Adipocyte (in vitro differentiated cells): Measurements from ENCODE around the gene ARHGAP26.

Source experiments
- DNase-seq: peaks from one replicate; pipeline ENCODE4 v3.0.0-alpha.2; 2015; ENCODE audit warnings: low read depth
- H3K27me3 ChIP-seq: replicated peaks from 2 replicates; pipeline ENCODE4 v1.7.0; 2013; ENCODE audit warnings: mild to moderate bottlenecking, low read length, moderate library complexity; ENCODE audit not compliant: control insufficient read depth, insufficient read depth
- H3K36me3 ChIP-seq: 2 replicates; pipeline ENCODE4 v1.7.0; 2013; ENCODE audit warnings: low read length, mild to moderate bottlenecking, moderate library complexity; ENCODE audit not compliant: control insufficient read depth, insufficient read depth, severe bottlenecking
- H3K4me1 ChIP-seq: 2 replicates; pipeline ENCODE4 v1.7.0; 2013; ENCODE audit warnings: mild to moderate bottlenecking, low read length, moderate library complexity; ENCODE audit not compliant: control insufficient read depth, insufficient read depth
- H3K4me3 ChIP-seq: 2 replicates; pipeline ENCODE4 v1.7.0; 2013; ENCODE audit warnings: mild to moderate bottlenecking, low read length, moderate library complexity
- H3K9ac ChIP-seq: 2 replicates; pipeline ENCODE4 v1.7.0; 2013; ENCODE audit warnings: mild to moderate bottlenecking, low read length, moderate library complexity
- H3K9me3 ChIP-seq: 2 replicates; pipeline ENCODE4 v1.7.0; 2013; ENCODE audit warnings: mild to moderate bottlenecking, low read length, moderate library complexity; ENCODE audit not compliant: control insufficient read depth

Gene ARHGAP26

DNA sequence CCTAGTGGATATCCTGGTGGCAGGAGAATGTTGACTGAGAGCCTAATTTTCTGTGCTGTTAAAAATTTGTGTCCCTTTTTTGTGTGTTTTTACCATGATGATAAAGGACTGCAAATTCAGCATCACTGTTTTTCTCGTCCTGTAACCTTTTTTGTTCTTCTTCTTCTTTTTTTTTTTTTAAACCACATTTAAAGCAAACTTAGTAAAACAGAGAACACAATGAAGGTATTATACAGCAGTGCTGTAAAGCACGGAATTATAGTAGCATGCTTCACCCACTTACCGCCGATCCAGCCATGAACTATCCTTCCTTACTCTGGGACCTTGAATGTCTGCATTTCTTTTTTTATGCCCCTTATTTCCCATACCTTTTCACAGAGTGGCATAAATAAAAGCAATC lies 280.0 kb downstream of the ARHGAP26 start:
- Histone ChIP-seq H3K4me1 (peaks cover 30% of the 10 kb centered on the region), H3K27me3 (no peaks in the 10 kb centered on the region), H3K9ac (no peak overlapping the region), H3K36me3 (no peaks in the 10 kb centered on the region), H3K4me3 (no peak overlapping the region), H3K9me3 (no peaks in the 10 kb centered on the region)
- DNase-seq, result no peak

DNA sequence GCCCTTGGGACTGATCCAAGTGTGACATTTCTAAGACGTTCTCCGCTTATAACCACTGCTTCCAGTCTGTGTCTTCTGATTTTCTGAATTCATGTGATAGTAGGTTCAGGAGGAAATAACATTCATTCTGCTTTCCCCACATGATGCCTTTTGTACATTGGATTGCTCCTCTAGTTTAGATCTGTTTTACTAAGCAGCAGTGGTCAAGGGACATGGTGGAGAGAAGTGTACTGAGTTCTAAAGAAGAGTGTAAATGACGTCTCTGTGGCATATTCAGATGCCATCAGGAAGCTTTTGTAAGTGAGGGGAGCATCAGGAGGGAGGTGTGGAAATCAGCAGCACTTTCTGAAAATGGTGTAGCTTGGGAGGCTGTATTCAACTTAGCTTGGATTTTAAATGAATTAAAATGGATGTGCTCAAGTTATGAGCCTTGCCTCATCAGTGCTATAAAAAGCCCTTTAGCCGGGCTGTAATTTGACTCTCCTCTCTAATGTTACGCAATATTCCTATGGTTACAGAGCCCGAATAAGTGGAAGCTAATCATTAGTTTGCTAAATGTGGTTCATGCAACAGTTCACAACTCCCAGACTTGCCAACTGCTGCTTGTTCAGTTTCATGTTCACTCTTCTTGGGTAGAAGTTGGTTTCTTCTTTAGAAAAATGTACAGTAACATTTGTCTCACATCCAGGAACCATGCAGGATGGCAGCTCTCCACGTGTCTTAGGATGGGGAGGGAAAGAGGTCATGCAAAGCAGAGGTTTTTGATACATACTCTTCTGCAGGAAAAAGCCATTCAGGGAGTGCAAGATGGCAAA lies 281.3 kb downstream of the ARHGAP26 start:
- peak; percentile 96 for DNase-seq
- Histone ChIP-seq H3K36me3 (no peaks in the 10 kb centered on the region), H3K4me1 (peaks cover 36% of the 10 kb centered on the region), H3K9me3 (no peaks in the 10 kb centered on the region), H3K27me3 (no peaks in the 10 kb centered on the region), H3K4me3 (peak overlapping the region; percentile 66), H3K9ac (peak overlapping the region; percentile 66)

DNA sequence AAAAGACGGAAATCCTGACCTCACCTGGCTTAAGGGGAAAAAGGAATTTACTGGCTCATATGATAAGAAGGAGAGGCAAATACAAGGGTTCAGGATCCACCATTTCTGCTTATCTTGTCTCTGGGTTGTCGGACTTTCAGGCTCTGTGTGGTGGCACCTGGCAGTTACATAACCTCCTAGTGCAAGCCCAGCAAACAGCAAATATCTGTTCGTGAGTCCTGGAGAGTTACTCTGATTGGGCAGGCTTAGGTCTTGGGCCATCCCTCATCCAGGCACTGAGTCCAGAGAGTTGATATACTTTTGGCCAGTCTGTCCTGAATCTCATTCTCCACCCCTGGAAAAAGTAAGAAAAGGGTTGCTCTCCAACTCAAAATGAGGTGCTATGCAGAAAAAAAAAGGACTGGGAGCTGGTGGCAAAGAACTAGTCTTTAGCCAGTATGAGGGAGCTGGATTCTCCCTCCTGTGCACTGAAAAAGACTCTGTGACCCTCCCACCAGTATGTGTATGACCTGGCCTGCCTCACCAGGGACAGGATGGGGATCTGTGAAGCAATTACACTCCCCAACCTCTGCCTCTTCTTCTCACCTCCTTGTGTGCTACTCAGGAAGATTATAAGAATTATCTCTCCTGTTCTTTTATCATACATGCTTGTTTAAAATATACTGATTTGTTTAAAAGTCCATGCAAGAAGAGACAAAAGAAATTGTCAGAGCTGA lies 282.9 kb downstream of the ARHGAP26 start:
- no peaks in the 10 kb centered on the region for H3K9me3 ChIP-seq
- no peaks in the 10 kb centered on the region for H3K27me3 ChIP-seq
- no peaks in the 10 kb centered on the region for H3K36me3 ChIP-seq

DNA sequence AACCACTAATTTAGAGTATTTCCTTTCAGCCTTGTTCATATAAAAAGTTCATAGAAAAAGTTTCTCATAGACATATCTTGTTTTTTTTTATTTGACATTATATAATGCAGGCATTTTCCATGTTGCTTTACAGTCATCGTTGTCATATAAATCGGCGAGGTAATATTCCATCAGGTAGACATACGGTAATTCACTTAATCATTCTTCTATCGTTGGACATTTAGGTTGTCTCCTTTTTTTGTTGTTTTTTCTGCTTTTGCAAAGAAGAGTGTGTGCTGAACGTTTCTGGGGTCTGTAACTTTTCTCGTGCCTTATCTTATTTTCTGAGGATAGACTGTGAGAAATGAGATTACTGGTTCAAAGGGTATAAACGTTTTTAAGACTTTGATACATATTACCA lies 283.6 kb downstream of the ARHGAP26 start:
- DNase-seq, result no peak
- no peak overlapping the region for H3K4me3 ChIP-seq
- no peaks in the 10 kb centered on the region for H3K9me3 ChIP-seq
- H3K9ac ChIP-seq, result no peak overlapping the region
- peaks cover 3% of the 10 kb centered on the region for H3K36me3 ChIP-seq
- H3K4me1 ChIP-seq, result peaks cover 57% of the 10 kb centered on the region
- no peaks in the 10 kb centered on the region for H3K27me3 ChIP-seq

More for the DNA sequence above, 282.9 kb downstream of the ARHGAP26 start:
- no peak for DNase-seq
- Histone ChIP-seq H3K4me3 (no peak overlapping the region), H3K9ac (no peak overlapping the region), H3K4me1 (peaks cover 53% of the 10 kb centered on the region)

DNA sequence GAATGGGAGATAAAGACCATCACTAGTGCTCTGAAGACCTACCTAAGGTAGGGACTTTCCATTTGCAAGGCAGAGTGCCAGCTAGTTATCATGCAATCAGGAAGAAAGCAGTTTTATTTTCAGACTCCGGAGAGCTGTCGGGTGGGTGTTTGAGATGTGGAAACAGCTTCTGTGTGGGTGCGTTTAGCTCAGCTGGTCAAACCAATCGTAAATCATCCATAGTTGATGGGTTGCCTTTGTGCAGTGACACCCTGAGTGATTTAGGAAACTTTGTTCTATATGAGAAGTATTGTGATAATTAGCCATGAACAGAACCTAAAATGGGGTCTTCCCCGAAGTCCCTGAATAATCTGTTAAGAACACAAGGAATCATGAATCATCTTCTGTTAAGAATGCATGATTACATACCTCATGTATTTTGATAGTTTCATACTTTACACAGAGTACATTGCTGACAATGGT lies 284.3 kb downstream of the ARHGAP26 start:
- no peak for DNase-seq
- Histone ChIP-seq H3K4me1 (peaks cover 57% of the 10 kb centered on the region), H3K9ac (no peak overlapping the region), H3K4me3 (peak overlapping the region; percentile 9), H3K9me3 (no peaks in the 10 kb centered on the region), H3K27me3 (no peaks in the 10 kb centered on the region), H3K36me3 (peaks cover 3% of the 10 kb centered on the region)

DNA sequence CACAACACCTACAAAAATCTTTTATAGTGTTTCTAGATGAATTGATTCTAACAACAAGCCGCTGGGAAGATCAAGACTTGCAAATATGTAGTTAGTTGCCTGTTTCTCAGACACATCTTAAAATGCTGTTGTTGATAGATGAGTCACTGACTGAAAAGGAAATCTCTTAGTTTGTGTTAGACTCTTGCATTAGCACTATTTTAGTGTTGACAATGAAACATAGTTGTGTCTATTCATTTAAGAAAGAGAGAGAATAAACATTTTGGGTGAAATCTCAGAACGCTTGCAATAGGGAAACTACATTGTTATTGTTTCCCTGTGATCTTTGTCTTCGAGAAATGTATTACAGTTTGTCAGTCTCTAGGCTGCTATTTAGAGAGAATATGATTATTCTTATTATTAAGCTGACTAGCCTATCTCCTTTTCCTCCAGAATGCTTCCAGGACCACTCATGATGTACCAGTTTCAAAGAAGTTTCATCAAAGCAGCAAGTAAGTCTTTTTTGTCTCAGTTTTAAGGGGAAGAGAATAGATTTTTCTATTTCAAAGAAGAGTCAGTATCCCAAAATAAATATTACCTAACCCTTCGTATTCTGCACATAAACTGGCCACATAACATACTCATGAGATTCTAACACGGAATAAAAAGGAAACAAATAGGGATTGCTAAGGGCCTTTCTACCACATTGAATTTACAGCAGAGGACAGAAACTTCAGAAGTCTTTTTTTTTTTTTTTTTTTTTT lies 285.6 kb downstream of the ARHGAP26 start:
- no peaks in the 10 kb centered on the region for H3K9me3 ChIP-seq
- H3K9ac ChIP-seq, result no peak overlapping the region
- no peak overlapping the region for H3K4me3 ChIP-seq
- DNase-seq, result peak; percentile 41
- H3K27me3 ChIP-seq, result no peaks in the 10 kb centered on the region
- H3K4me1 ChIP-seq, result peaks cover 56% of the 10 kb centered on the region
- H3K36me3 ChIP-seq, result peaks cover 3% of the 10 kb centered on the region

DNA sequence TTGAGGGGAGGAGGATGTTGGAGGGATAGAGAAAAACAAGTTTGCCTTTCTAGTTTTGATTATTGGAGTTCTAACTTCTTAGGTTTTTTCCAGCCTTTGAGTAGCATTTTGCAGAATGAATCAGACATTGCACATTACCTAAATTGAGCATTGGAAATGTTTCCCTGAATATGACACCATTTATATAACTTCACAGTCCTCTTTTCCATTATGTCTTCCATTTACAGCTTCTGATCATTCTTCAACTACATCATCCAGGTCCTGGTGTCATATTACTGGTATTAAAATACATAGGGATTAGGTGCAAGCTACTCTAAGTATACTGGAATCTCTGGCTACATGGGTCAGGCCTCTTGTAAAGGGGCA lies 286.1 kb downstream of the ARHGAP26 start:
- H3K36me3 ChIP-seq, result peaks cover 3% of the 10 kb centered on the region
- peaks cover 55% of the 10 kb centered on the region for H3K4me1 ChIP-seq
- H3K27me3 ChIP-seq, result no peaks in the 10 kb centered on the region
- no peaks in the 10 kb centered on the region for H3K9me3 ChIP-seq
- H3K4me3 ChIP-seq, result no peak overlapping the region
- no peak overlapping the region for H3K9ac ChIP-seq
- DNase-seq, result peak; percentile 35

DNA sequence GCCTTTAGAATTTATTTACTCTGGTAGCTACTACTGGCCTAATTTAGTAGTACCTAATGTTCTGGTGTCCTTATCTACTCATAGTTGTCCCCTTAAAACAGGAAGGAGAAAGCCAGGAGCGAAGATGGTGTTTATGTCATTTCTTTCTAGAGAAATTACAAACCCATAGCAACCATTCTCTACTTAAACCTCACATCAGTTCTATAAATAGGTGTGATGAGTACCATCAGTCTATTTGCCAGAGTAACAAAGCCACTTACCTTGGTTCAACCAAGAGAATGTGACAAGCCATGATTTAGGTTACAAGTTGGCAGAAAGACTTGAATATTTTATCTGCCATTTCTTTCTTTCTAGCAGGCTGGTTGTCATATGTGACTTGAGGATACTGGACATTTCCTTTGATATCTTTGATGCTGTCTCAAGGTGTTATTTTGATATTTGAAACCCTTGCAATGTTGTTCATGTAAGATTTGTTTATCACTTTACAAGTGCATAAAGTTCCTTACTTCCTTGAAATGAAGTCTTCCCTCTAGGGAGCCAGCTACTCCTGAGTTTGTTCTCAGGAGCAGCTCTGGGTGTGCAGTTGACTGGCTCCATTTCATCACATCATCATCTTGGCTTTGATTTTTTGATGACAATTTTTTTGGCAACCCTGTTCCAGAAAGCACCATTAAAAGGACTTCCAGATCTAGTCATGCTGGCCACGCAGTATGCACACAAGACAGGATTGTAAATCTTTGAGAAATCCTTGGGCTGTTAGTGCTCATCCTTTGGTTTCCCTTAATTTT lies 286.8 kb downstream of the ARHGAP26 start:
- peaks cover 57% of the 10 kb centered on the region for H3K4me1 ChIP-seq
- H3K9ac ChIP-seq, result peak overlapping the region; percentile 57
- no peaks in the 10 kb centered on the region for H3K9me3 ChIP-seq
- H3K27me3 ChIP-seq, result no peaks in the 10 kb centered on the region
- peaks cover 3% of the 10 kb centered on the region for H3K36me3 ChIP-seq
- no peak for DNase-seq
- peak overlapping the region; percentile 48 for H3K4me3 ChIP-seq

DNA sequence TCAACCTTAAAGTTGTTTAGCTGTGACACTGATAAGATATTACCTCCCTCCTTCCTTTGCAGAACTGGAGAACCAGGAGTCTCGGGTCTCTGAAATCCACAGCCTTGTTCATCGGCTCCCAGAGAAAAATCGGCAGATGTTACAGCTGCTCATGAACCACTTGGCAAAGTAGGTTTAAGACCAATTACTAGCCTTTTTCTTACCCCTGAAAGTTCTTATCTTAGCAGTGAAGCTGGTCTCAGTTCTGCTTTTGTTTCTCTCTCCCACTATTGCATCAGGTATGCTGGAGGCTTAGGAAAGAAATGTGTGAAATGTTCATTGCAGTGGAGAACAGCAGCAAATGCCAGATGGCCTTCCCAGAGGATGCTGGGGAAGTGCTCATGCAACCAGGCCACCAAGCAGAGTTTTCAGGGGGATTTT lies 287.4 kb downstream of the ARHGAP26 start:
- Histone ChIP-seq H3K9me3 (no peaks in the 10 kb centered on the region), H3K4me1 (peaks cover 57% of the 10 kb centered on the region), H3K9ac (peak overlapping the region; percentile 57), H3K4me3 (peak overlapping the region; percentile 48), H3K36me3 (peaks cover 3% of the 10 kb centered on the region), H3K27me3 (no peaks in the 10 kb centered on the region)
- DNase-seq, result peak; percentile 78

DNA sequence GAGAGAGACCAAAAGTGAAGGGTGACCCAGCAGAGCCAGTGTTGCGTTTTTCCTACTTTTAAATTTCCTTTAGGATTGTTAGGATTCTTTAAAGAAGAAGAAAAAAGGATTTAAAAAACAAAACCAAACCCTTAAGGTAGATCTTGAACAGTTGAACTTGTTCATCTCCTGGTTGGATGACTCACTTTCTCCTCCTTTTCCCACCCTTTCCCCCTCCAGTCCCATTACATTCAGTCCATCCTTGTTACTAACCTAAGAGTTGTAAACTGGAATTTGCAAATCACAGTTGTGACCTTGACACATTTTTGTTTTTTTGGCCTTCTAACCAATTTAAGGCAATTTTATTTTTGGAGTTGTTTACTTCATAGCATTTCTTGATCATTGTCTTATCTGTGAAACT lies 289.2 kb downstream of the ARHGAP26 start:
- peaks cover 67% of the 10 kb centered on the region for H3K4me1 ChIP-seq
- H3K9me3 ChIP-seq, result no peaks in the 10 kb centered on the region
- DNase-seq, result no peak
- H3K4me3 ChIP-seq, result no peak overlapping the region
- peaks cover 3% of the 10 kb centered on the region for H3K36me3 ChIP-seq
- no peak overlapping the region for H3K9ac ChIP-seq
- no peaks in the 10 kb centered on the region for H3K27me3 ChIP-seq
